Measurements from ENCODE around the gene EFTUD2.

DNA sequence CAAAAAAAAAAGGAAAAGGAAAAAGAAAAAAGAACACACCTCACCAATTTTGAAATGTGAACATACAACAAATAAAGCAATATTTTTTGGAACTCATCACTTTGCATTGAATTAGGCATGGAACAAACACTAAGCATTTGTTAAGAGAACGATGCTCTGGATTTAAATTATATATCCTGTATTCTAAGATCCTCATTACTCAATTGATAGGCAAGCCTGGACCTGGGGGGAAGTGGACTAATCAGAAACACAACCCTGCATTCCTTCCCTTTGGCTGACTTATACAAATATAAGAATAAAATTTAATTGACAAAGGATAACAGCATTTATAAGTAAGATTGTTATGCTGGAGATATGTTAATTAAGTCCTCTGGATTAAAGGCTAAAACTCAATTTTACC lies 71.4 kb downstream of the EFTUD2 start:
- TF ChIP-seq, protein P1, sequence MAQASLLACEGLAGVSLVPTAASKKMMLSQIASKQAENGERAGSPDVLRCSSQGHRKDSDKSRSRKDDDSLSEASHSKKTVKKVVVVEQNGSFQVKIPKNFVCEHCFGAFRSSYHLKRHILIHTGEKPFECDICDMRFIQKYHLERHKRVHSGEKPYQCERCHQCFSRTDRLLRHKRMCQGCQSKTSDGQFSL (CRISPR knock-in tag; IDR thresholded peaks at IDR 0.05), result no peak
- TF ChIP-seq, protein P2, sequence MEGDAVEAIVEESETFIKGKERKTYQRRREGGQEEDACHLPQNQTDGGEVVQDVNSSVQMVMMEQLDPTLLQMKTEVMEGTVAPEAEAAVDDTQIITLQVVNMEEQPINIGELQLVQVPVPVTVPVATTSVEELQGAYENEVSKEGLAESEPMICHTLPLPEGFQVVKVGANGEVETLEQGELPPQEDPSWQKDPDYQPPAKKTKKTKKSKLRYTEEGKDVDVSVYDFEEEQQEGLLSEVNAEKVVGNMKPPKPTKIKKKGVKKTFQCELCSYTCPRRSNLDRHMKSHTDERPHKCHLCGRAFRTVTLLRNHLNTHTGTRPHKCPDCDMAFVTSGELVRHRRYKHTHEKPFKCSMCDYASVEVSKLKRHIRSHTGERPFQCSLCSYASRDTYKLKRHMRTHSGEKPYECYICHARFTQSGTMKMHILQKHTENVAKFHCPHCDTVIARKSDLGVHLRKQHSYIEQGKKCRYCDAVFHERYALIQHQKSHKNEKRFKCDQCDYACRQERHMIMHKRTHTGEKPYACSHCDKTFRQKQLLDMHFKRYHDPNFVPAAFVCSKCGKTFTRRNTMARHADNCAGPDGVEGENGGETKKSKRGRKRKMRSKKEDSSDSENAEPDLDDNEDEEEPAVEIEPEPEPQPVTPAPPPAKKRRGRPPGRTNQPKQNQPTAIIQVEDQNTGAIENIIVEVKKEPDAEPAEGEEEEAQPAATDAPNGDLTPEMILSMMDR (CRISPR knock-in tag; IDR thresholded peaks at IDR 0.05), result no peak
- TF ChIP-seq SP2 (CRISPR knock-in tag; IDR thresholded peaks at IDR 0.05) (no peak), POLR2A (IDR thresholded peaks at IDR 0.05; ENCODE audit: insufficient read depth in 1 of 2, low read depth in 2 of 2, low read length in 2 of 2) (no peak), SIN3B (IDR thresholded peaks at IDR 0.05; ENCODE audit: low read length) (no peak), ZNF772 (CRISPR knock-in tag; IDR thresholded peaks at IDR 0.05) (no peak), ZNF557 (CRISPR knock-in tag; IDR thresholded peaks at IDR 0.05) (no peak), MAFF (IDR thresholded peaks at IDR 0.05; ENCODE audit: low read depth, low read length) (no peak)
- TF ChIP-seq, protein P3, sequence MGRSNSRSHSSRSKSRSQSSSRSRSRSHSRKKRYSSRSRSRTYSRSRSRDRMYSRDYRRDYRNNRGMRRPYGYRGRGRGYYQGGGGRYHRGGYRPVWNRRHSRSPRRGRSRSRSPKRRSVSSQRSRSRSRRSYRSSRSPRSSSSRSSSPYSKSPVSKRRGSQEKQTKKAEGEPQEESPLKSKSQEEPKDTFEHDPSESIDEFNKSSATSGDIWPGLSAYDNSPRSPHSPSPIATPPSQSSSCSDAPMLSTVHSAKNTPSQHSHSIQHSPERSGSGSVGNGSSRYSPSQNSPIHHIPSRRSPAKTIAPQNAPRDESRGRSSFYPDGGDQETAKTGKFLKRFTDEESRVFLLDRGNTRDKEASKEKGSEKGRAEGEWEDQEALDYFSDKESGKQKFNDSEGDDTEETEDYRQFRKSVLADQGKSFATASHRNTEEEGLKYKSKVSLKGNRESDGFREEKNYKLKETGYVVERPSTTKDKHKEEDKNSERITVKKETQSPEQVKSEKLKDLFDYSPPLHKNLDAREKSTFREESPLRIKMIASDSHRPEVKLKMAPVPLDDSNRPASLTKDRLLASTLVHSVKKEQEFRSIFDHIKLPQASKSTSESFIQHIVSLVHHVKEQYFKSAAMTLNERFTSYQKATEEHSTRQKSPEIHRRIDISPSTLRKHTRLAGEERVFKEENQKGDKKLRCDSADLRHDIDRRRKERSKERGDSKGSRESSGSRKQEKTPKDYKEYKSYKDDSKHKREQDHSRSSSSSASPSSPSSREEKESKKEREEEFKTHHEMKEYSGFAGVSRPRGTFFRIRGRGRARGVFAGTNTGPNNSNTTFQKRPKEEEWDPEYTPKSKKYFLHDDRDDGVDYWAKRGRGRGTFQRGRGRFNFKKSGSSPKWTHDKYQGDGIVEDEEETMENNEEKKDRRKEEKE (IDR thresholded peaks at IDR 0.05), result no peak
